ENCODE data around the gene CCDC70.

DNA sequence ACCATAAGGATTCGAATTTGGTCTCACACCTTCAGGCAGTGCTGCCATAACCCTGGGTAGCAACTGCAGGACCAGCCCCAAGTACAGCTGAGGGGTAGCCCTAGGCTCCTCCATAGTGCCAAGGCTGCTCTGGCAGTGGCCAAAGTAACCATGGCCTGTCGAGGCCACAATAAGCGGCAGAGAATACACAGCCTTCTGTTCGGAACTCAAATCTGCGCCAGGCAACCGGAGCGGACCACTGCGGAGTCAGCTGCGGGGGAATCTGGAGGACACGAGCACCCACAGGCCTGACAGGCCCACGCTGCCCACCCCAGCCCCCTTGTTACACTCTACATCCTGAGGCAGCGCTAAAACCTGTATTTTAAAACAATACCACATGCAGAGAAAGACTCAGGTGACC is 48.7 kb downstream of the CCDC70 start:
- TF ChIP-seq, protein P1, sequence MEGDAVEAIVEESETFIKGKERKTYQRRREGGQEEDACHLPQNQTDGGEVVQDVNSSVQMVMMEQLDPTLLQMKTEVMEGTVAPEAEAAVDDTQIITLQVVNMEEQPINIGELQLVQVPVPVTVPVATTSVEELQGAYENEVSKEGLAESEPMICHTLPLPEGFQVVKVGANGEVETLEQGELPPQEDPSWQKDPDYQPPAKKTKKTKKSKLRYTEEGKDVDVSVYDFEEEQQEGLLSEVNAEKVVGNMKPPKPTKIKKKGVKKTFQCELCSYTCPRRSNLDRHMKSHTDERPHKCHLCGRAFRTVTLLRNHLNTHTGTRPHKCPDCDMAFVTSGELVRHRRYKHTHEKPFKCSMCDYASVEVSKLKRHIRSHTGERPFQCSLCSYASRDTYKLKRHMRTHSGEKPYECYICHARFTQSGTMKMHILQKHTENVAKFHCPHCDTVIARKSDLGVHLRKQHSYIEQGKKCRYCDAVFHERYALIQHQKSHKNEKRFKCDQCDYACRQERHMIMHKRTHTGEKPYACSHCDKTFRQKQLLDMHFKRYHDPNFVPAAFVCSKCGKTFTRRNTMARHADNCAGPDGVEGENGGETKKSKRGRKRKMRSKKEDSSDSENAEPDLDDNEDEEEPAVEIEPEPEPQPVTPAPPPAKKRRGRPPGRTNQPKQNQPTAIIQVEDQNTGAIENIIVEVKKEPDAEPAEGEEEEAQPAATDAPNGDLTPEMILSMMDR (IDR thresholded peaks at IDR 0.05) = no peak
- no peak for TF ChIP-seq POLR2A (IDR thresholded peaks at IDR 0.05)
